Skin of body (tissue), 2 donors: ENCODE measurements around the gene ARSB. TPM values are rescaled to one million over a fixed set of nuclear protein-coding genes. Genes with fewer than 3 reads are reported as not detected.
"Not testable (repeated sequence)": the region's sequence is repeated elsewhere in the genome, so short reads cannot be mapped to it uniquely, and the experiment has no call there.

Source experiments
- DNase-seq: peaks from one replicate; lab custom pipeline; 2025; lab: John Stamatoyannopoulos, UW
- total RNA-seq: library from RNA; depleted of rRNA; stranded (reverse); fragments of >200 nt; gene quantifications from one replicate; pipeline ENCODE4 v1.2.3, GENCODE V29; 2014

Gene ARSB
- total RNA-seq, 1 donor from 2014 or later = 10.9 TPM

- no peak for DNase-seq
Observed at GRCh38 chr5:78755822-78756429, 229.2 kb downstream of the ARSB start.

- DNase-seq = peak; percentile 68
Observed at GRCh38 chr5:78754655-78755054, 230.5 kb downstream of the ARSB start.

- no peak for DNase-seq
Observed at GRCh38 chr5:78753093-78753531, 232.0 kb downstream of the ARSB start.

- DNase-seq = no peak
Observed at GRCh38 chr5:78751872-78752271, 233.2 kb downstream of the ARSB start.

GRCh38 chr5:78750281-78750680 is 234.8 kb downstream of the ARSB start:
- DNase-seq = no peak

GRCh38 chr5:78747705-78748359 is 237.3 kb downstream of the ARSB start:
- peak; percentile 97 for DNase-seq

GRCh38 chr5:78747055-78747454 is 238.1 kb downstream of the ARSB start:
- peak; percentile 69 for DNase-seq

- DNase-seq = peak; percentile 79
Observed at GRCh38 chr5:78746021-78746770, 238.9 kb downstream of the ARSB start.

- peak; percentile 83 for DNase-seq
Observed at GRCh38 chr5:78744951-78745534, 240.1 kb downstream of the ARSB start.

- no peak for DNase-seq
Observed at GRCh38 chr5:78741019-78741418, 244.1 kb downstream of the ARSB start.

GRCh38 chr5:78738693-78739300 is 246.3 kb downstream of the ARSB start:
- no peak for DNase-seq

- no peak for DNase-seq
Observed at GRCh38 chr5:78738104-78738503, 247.0 kb downstream of the ARSB start.

- no peak for DNase-seq
Observed at GRCh38 chr5:78735834-78736463, 249.2 kb downstream of the ARSB start.

- no peak for DNase-seq
Observed at GRCh38 chr5:78734950-78735349, 250.2 kb downstream of the ARSB start.

- no peak for DNase-seq
Observed at GRCh38 chr5:78734094-78734845, 250.8 kb downstream of the ARSB start.

- not testable (repeated sequence) for DNase-seq
Observed at GRCh38 chr5:78732721-78733120, 252.4 kb downstream of the ARSB start.

- DNase-seq = peak; percentile 73
Observed at GRCh38 chr5:78731884-78732283, 253.2 kb downstream of the ARSB start.

GRCh38 chr5:78730300-78731094 is 254.6 kb downstream of the ARSB start:
- no peak for DNase-seq
